Ishikawa (cell line): ENCODE results near the gene PRKRA.

Source experiments
- CREB1 ChIP-seq: IDR thresholded peaks from 2 replicates; pipeline ENCODE4 v1.6.1; 2012; ENCODE audit warnings: low read depth
- EP300 ChIP-seq: IDR thresholded peaks from 2 replicates; pipeline ENCODE4 v1.6.1; 2012; ENCODE audit warnings: borderline replicate concordance
- FOXM1 ChIP-seq: IDR thresholded peaks from 2 replicates; pipeline ENCODE4 v1.6.1; 2012; ENCODE audit warnings: low read depth, borderline replicate concordance
- TAF1 ChIP-seq: IDR thresholded peaks from 2 replicates; pipeline ENCODE4 v1.6.1; 2012; ENCODE audit warnings: low read depth, mild to moderate bottlenecking
- ZBTB7A ChIP-seq: IDR thresholded peaks from 2 replicates; pipeline ENCODE4 v1.6.1; 2012; ENCODE audit warnings: low read depth
- TF ChIP-seq, protein P1 (sequence below): IDR thresholded peaks from 2 replicates; pipeline ENCODE4 v1.6.1; 2012

DNA sequence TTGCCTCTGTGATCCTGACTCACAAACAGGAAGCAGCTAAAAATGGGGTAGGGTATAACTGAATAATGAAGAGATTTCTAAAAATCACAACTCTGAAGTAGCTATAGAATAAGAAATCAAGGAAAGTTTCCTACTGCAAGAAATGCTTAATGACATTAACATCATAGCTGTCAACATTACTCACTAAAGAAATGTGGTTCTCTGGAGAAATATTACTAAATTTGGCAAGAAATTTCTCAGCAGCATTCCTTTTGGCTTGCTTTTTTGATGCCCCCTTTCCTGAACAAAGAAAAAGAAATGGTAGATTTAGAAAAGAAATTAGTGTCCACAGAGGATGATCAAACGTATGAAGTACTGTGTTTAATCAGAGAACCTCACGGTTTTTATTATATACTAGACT, 9.5 kb downstream of the PRKRA start:
- TF ChIP-seq ZBTB7A = no peak
- TF ChIP-seq CREB1 = no peak
- TF ChIP-seq FOXM1 = no peak
- TF ChIP-seq, protein P1, sequence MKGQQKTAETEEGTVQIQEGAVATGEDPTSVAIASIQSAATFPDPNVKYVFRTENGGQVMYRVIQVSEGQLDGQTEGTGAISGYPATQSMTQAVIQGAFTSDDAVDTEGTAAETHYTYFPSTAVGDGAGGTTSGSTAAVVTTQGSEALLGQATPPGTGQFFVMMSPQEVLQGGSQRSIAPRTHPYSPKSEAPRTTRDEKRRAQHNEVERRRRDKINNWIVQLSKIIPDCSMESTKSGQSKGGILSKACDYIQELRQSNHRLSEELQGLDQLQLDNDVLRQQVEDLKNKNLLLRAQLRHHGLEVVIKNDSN = no peak
- no peak for TF ChIP-seq TAF1
- TF ChIP-seq EP300 = no peak
